LNCAP (cell line): ENCODE measurements around the gene PYCR2.

Experiments
- TF ChIP-seq, protein P1 (sequence below): fragments of 450-650 bp; IDR thresholded peaks from 2 replicates; pipeline ENCODE4 v1.5.1; 2017; ENCODE audit warnings: mild to moderate bottlenecking

Gene PYCR2

DNA sequence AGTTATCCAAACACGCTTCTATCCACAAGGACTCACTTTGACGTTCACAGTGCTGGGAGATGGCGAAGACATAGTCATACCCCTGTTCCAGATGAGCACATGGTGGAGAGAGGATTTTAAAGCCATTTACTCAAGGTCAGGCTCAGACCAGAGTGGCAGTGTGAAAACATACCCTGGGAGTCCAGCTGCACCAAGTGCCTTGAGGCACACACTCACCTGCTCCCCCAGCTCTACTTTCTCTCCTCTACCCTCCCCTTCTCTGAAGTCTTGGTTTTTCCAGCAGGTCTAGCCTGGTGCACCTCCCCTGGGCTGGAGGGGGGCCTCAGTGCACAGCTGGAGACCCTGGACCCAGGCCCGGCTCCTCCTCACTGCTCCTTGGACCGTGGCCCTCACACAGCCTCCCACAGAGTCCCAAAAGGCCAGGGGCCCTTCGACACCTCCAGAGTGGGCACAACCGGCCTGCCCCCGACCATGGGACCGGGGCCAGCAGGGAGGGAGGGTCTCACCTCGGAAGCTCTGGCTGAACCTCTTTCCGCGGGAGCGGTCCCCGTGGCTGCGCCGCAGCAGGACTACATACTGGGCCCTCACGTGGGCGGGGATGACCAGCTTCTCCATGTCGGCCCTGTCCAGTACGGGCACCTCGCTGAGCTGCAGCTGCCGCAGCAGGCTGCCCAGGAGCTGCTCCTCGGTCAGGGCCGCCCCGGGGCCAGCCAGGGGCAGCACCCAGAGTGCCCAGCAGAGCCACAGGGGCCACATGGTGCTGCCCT lies 16.5 kb upstream of the PYCR2 start:
- TF ChIP-seq, protein P1, sequence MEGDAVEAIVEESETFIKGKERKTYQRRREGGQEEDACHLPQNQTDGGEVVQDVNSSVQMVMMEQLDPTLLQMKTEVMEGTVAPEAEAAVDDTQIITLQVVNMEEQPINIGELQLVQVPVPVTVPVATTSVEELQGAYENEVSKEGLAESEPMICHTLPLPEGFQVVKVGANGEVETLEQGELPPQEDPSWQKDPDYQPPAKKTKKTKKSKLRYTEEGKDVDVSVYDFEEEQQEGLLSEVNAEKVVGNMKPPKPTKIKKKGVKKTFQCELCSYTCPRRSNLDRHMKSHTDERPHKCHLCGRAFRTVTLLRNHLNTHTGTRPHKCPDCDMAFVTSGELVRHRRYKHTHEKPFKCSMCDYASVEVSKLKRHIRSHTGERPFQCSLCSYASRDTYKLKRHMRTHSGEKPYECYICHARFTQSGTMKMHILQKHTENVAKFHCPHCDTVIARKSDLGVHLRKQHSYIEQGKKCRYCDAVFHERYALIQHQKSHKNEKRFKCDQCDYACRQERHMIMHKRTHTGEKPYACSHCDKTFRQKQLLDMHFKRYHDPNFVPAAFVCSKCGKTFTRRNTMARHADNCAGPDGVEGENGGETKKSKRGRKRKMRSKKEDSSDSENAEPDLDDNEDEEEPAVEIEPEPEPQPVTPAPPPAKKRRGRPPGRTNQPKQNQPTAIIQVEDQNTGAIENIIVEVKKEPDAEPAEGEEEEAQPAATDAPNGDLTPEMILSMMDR: no peak

- TF ChIP-seq, protein P1: no peak
These were observed 13.3 kb upstream of the PYCR2 start for GRCh38 chr1:225937048-225937968.

DNA sequence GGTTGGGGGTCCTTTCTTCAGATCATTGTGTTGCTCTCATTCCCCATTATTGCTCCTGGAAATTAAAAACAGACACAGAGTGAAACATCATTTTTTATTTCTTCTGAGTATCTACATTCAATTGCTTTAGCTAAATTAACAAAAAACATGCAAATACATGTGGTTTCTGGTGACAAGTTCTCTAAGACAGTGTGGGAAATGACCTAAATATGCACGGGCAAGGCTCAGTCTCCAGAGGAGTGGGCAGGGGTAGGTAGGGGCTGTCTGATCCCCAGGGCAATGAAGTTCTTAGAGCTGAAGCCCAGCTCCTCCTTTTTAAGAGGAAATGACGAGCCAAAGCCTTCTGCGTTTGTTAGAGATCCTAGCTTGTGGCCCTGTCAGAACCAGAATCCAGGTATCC lies 12.5 kb upstream of the PYCR2 start:
- TF ChIP-seq, protein P1: no peak

DNA sequence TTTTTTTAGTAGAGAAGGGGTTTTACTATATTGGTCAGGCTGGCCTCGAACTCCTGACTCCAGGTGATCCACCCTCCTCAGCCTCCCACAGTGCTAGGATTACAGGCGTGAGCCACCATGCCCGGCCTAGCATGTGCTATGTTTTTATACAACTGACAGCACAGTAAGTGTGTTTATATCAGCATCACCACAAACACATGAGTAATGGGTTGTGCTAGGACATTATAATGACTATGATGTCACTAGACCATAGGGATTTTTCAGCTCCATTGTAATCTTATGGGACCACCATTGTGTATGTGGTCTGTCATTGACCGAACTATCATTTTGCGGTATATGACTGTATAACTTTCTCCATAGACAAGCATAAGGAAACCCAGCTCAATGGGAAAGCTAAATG lies 10.7 kb upstream of the PYCR2 start:
- TF ChIP-seq, protein P1: no peak

DNA sequence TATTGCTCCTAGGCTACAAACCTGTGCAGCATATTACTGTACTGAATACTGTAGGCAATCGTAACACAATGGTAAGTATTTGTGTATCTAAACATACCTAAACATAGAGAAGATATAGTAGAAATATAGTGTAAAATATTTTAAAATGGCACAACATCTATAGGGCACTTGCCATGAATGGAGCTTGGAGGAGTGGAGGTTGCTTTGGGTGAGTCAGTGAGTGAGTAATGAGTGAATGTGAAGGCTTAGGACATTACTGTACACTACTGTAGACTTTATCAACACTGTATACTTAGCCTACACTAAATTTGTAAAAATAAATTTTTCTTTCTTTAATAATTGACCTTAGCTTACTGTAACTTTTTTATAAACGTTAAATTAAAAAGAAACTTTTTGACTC lies 9.0 kb upstream of the PYCR2 start:
- TF ChIP-seq, protein P1: no peak

DNA sequence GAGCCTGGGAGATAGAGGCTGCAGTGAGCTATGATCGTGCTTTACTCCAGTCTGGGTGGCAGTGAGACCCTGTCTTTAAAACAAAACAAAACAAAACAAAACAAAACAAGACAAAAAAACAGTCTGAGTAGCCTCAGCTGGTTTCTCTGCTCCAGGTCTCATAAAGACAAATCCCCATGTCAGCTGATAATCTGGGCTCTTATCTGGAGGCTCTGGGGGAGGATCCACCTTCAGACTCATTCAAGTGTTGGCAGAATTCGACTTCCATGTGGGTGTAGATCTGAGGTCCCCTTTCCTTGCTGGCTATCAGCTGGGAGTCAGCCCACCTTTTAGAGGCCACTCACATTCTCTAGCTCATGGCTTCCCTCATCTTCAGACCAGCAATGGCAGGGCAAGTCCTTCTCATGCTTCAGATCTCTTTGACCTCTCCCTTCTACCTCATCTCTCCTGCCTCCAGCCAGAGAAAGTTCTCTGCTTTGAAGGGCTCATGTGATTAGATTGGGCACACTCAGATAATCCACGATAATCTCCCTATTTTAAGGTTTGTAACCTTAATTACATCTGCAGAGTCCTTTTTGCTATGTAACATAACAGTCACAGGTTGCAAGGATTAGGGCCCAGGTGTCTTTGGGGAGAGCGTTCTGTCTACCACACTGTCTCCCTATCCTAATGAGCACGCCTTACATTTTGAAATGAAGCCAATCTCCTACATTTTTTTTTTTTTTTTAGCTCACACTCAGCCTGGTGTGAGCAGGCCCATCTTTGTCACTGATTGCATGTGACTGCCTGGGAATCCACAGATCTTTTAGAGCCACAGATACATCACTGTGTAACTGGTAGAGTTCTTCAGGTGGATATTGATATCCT lies 7.5 kb upstream of the PYCR2 start:
- TF ChIP-seq, protein P1: no peak

DNA sequence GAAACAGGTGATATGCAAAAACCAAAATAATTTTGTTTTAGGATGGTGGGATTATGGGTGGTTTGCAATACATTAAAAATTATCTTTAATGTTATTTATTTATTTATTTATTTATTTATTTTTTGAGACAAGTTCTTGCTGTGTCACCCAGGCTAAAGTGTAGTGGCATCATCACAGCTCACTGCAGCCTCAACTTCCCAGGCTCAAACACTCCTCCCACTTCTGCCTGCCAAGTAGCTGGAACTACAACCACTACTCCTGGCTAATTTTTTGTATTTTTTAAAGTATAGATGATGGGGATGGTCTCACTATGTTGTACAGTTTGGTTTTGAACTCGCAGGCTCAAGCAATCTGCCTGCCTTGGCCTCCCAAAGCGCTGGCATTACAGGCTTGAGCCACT lies 6.5 kb upstream of the PYCR2 start:
- TF ChIP-seq, protein P1: no peak
